Heart right ventricle (tissue), 16 donors: ENCODE measurements around the gene GGT6. TPM values are rescaled to one million over a fixed set of nuclear protein-coding genes. Genes with fewer than 3 reads are reported as not detected.
"Not testable (repeated sequence)": the region's sequence is repeated elsewhere in the genome, so short reads cannot be mapped to it uniquely, and the experiment has no call there.

Source experiments
- ATAC-seq, 8 donors: fragments of 200-7000 bp; cut with Tn5 transposase; one replicate each; pipeline ENCODE4 v1.9.1; 2020; ENCODE audit warnings: mild to moderate bottlenecking in 8 of 8, moderate library complexity in 8 of 8, moderate number of reproducible peaks in 1 of 8
- DNase-seq, 2 donors: peaks; one replicate each; pipeline ENCODE4 v3.0.0-alpha.2; 2020
- H3K27ac ChIP-seq, 10 donors: fragments of 200-600 bp; sonication (generic) in 2 of 10; one replicate each; pipeline versions ENCODE4 v1.5.0 to v1.8.0; 2020 to 2022; ENCODE audit warnings: mild to moderate bottlenecking in 3 of 10
- H3K27me3 ChIP-seq, 7 donors: fragments of 200-600 bp; one replicate each; pipeline ENCODE4 v1.8.0; 2021 to 2022; ENCODE audit warnings: mild to moderate bottlenecking in 2 of 7
- H3K36me3 ChIP-seq, 9 donors: fragments of 200-600 bp; sonication (generic) in 1 of 9; one replicate each; pipeline versions ENCODE4 v1.5.0 to v1.8.0; 2020 to 2022; ENCODE audit warnings: mild to moderate bottlenecking in 2 of 9
- H3K4me1 ChIP-seq, 9 donors: fragments of 200-600 bp; sonication (generic) in 1 of 9; one replicate each; pipeline versions ENCODE4 v1.5.0 to v1.8.0; 2020 to 2022; ENCODE audit warnings: mild to moderate bottlenecking in 4 of 9
- H3K4me3 ChIP-seq, 10 donors: fragments of 200-600 bp; sonication (generic) in 2 of 10; one replicate each; pipeline versions ENCODE4 v1.5.0 to v1.8.0; 2020 to 2022; ENCODE audit warnings: mild to moderate bottlenecking in 7 of 10, moderate library complexity in 2 of 10
- H3K9me3 ChIP-seq, 11 donors: fragments of 200-600 bp in 10 of 11; sonication (generic) in 2 of 11; one replicate each; pipeline versions ENCODE4 v1.5.0 to v1.8.0; 2013 to 2022; ENCODE audit warnings: mild to moderate bottlenecking in 2 of 11, control low read depth in 1 of 11, moderate library complexity in 1 of 11
- CTCF ChIP-seq, 9 donors: fragments of 200-600 bp; sonication (generic) in 2 of 9; IDR thresholded peaks; one replicate each; pipeline versions ENCODE4 v1.5.0 to v1.8.0; 2021 to 2022; ENCODE audit warnings: antibody characterized with exemption in 9 of 9, mild to moderate bottlenecking in 5 of 9, moderate library complexity in 1 of 9
- WGBS, 2 donors: extraction: QIAGEN DNeasy Blood & Tissue Kit; methylation state at CpG; one replicate each; pipeline ENCODE4 v1.1.7; 2013; ENCODE audit warnings: inconsistent platforms in 1 of 2; 5-methylcytosine and 5-hydroxymethylcytosine counted together
- intact Hi-C, 10 donors: fragments of 100-400 bp; cut with DNase I; formaldehyde crosslinking; loops; one replicate each; pipeline versions ENCODE4 v1.11.1 to v1.14.2; 2022
- polyA plus RNA-seq, 2 donors: library from polyadenylated mRNA; stranded (reverse); fragments of 200-250 nt; gene quantifications; one replicate each; pipeline ENCODE4 v1.2.3, GENCODE V29; 2013
- total RNA-seq, 10 donors: library from RNA; stranded (reverse); fragmentation: NEBNext Ultra II Directional in 3 of 10; extraction: Animal tissue kit (Norgen Biotek cat#: 25700) in 3 of 10; gene quantifications; one replicate each; pipeline versions ENCODE4 v1.2.1 to v1.2.4, GENCODE V29; 2021 to 2023
- donor health status: Arrhythmogenic right ventricular cardiomyopathy.
- donor health status: ischemic (EF 13 %, LVEDD 7.1; RV severe dilation, severe dysfunction).
- donor health status: healthy with polysubstance abuse.
- donor health status: DM: no; HTN: yes; CAD: no.
- donor health status: DM: no; HTN: no; CAD: no.
- donor health status: ischemic (EF 25% LVEDD 6.9; RV normal size, moderate dysfunction).
- donor health status: ischemic (EF 25% LVEDD 5.7; RV mildly dilated, moderate dysfunction).
- donor health status: healthy.
- donor health status: DM: yes; HTN: yes; CAD: no.
- donor health status: Ischemic cardiomyopathy.
- donor health status: ischemic (EF 35%, LVEDD 5.7; RV mildly dilated, moderate dysfunction).
- donor health status: nonischemic (EF 11% LVEDD 7.7; RV severe dilation, severe dysfunction).
- donor health status: DM: yes; HTN: yes; CAD: no.
- donor health status: PGD.
- donor health status: ischemic (EF 29% LVEDD 5.4; RV normal size, mild dysfunction).
- donor health status: nonischemic (EF 23%, LVEDD 6.1; RV moderate dilation, normal function).

The GGT6 gene
- total and polyA plus RNA-seq, 12 donors: 0.03 to 0.19 (median 0.12) TPM; not detected in 6

DNA sequence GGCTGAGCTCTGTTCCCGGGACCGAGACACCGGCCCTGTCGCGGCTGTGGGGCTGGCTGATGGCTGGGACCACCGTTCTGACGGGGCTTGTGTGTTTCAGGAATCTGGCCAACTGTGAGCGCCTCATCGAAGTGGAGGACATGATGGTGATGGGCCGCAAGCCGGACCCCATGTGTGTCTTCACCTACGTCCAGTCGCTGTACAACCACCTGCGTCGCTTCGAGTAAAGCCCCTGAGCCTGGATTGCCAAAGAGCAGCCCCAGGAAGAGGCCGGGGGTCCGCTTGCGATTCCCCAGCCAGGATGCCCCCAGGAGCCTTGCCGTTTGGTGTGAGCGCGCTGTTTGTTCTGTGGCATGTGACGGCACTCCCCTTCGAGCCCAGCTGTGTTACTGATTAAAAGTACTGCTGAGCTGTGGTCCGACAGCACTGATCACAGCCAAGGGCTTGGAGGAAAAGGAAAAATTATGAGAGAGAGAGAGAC is 46.9 kb upstream of the GGT6 start:
- DNase-seq (no peak), ATAC-seq (peak in 3 of 8 donors; percentile 25 to 53 (median 33))
- H3K4me3 ChIP-seq: no peak overlapping the region
- no peaks in the 10 kb centered on the region for H3K27me3 ChIP-seq
- no peaks in the 10 kb centered on the region for H3K9me3 ChIP-seq
- no peak for TF ChIP-seq CTCF (IDR thresholded peaks at IDR 0.05)
- WGBS, 2 donors: 56 to 64% methylated on average over 25 of the region's 25 CpGs
- no peaks in the 10 kb centered on the region for H3K36me3 ChIP-seq
- H3K27ac ChIP-seq: peak overlapping the region in 9 of 10 donors; percentile 32 to 73 (median 57)
- intact Hi-C loops: no loop called here
- peaks cover 2 to 54% (median 36%) of the 10 kb centered on the region in 9 donors for H3K4me1 ChIP-seq

DNA sequence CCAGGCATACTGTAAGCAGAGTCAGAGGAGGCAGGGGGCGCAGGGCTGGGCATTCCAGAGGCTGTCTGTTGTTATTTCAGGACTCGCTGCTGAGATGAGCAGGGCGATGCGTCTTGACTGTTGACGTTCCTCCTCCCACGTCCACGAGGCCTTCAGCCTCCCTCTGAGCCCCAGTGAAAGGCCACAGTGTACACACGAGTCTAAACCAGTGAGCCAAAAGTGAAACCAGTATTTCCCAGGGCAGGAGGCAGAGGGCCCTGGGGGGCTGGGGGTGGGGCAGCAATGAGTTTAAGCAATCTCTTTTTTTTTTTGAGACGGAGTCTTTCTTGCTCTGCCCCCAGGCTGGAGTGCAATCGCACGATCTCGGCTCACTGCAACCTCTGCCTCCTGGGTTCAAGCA is 45.4 kb upstream of the GGT6 start:
- H3K27ac ChIP-seq: peak overlapping the region in 4 of 10 donors; percentile 10 to 38 (median 19)
- H3K4me3 ChIP-seq: no peak overlapping the region
- H3K4me1 ChIP-seq: peaks cover 4 to 60% (median 37%) of the 10 kb centered on the region in 9 donors
- ATAC-seq: peak; percentile 2 to 64 (median 49)
- intact Hi-C loops: loop anchor here in 1 of 10 donors (2.0 kb wide), 1 partner anchor 17 kb away; no protein-coding TSS in a partner anchor
- H3K9me3 ChIP-seq: no peaks in the 10 kb centered on the region
- no peaks in the 10 kb centered on the region for H3K27me3 ChIP-seq
- peak; percentile 55 to 71 for DNase-seq
- WGBS, 2 donors: 70 to 74% methylated on average over 12 of the region's 12 CpGs
- no peak for TF ChIP-seq CTCF (IDR thresholded peaks at IDR 0.05)
- no peaks in the 10 kb centered on the region for H3K36me3 ChIP-seq

- not testable (repeated sequence) for DNase-seq, H3K9me3 ChIP-seq, H3K27me3 ChIP-seq, H3K4me3 ChIP-seq, H3K36me3 ChIP-seq, ATAC-seq
- WGBS, 2 donors: 80 to 85% methylated on average over 11 of the region's 11 CpGs
- H3K4me1 ChIP-seq: peaks cover 9 to 70% (median 46%) of the 10 kb centered on the region in 9 donors
- peak overlapping the region; percentile 15 to 75 (median 62) for H3K27ac ChIP-seq
- intact Hi-C loops: loop anchor here in 2 of 10 donors (2.0 to 5.0 kb wide), 2 partner anchors 16 to 37 kb away; no protein-coding TSS in a partner anchor
Measured at GRCh38 chr17:4604736-4605135, 44.4 kb upstream of the GGT6 start.

DNA sequence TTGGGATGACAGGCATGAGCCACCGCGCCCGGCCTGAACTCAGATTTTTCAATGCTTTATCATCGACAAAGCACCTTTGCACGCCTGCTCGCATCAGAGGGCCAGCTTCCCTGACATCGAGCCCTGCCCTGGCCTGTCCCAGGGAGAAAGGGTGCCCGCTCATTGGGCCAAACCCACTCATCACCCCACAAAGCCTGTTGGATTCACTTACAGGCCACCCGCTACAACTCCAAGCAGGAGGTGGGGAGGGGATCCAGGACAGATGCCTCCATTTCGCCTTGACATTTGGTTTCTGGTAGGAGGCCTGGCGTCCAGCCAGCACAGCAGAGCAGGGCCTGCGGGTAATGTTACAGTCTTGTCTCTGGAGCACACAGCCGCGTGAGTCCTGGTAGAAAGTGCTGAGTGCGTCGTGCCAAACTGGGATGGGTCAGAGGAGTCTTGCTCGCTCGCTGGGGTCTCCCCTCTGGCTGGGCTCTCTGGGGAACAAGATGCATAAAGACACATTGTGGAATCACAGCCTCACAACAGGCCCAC is 43.8 kb upstream of the GGT6 start:
- Histone ChIP-seq H3K27me3 (no peaks in the 10 kb centered on the region), H3K9me3 (no peaks in the 10 kb centered on the region), H3K4me3 (no peak overlapping the region), H3K27ac (peak overlapping the region; percentile 15 to 75 (median 62)), H3K4me1 (peaks cover 9 to 76% (median 51%) of the 10 kb centered on the region in 9 donors), H3K36me3 (no peaks in the 10 kb centered on the region)
- DNase-seq (peak; percentile 72 to 84), ATAC-seq (peak in 7 of 8 donors; percentile 8 to 39 (median 32))
- intact Hi-C loops: loop anchor here in 2 of 10 donors (2.0 to 5.0 kb wide), 2 partner anchors 15 to 37 kb away; no protein-coding TSS in a partner anchor
- 50 to 51% methylated on average over 18 of the region's 18 CpGs for WGBS, 2 donors
- no peak for TF ChIP-seq CTCF (IDR thresholded peaks at IDR 0.05)

- 75 to 88% methylated on average over 5 of the region's 5 CpGs for WGBS, 2 donors
- no peaks in the 10 kb centered on the region for H3K36me3 ChIP-seq
- intact Hi-C loops: loop anchor here in 1 of 10 donors (5.0 kb wide), 1 partner anchor 35 kb away; no protein-coding TSS in a partner anchor
Measured at GRCh38 chr17:4602041-4602440, 41.7 kb upstream of the GGT6 start.

More at GRCh38 chr17:4602041-4602440, 41.7 kb upstream of the GGT6 start:
- Histone ChIP-seq H3K4me3 (no peak overlapping the region), H3K9me3 (no peaks in the 10 kb centered on the region), H3K27ac (peak overlapping the region in 4 of 10 donors; percentile 5 to 94 (median 88)), H3K27me3 (no peaks in the 10 kb centered on the region), H3K4me1 (peaks cover 14 to 77% (median 50%) of the 10 kb centered on the region in 9 donors)
- no peak for DNase-seq
- no peak for ATAC-seq
- TF ChIP-seq CTCF (IDR thresholded peaks at IDR 0.05): no peak
